Type B pancreatic cell (in vitro differentiated cells): ENCODE results near the gene SCFD2. TPM values are rescaled to one million over a fixed set of nuclear protein-coding genes. Genes with fewer than 3 reads are reported as not detected.

Experiments
- DNase-seq: peaks from one replicate; pipeline ENCODE4 v3.0.0; 2021; ENCODE audit warnings: mixed read lengths; ENCODE audit not compliant: unreplicated experiment; ENCODE audit errors: extremely low spot score
- H3K27ac Mint-ChIP-seq: 2 replicates; pipeline ENCODE4 v1.8.0; 2021; ENCODE audit warnings: mild to moderate bottlenecking, mixed read lengths
- H3K27me3 Mint-ChIP-seq: 2 replicates; pipeline ENCODE4 v1.8.0; 2021; ENCODE audit warnings: mixed read lengths
- H3K36me3 Mint-ChIP-seq: 2 replicates; pipeline ENCODE4 v1.8.0; 2021; ENCODE audit warnings: mixed read lengths
- H3K4me1 Mint-ChIP-seq: one replicate; pipeline ENCODE4 v1.8.0; 2021; ENCODE audit warnings: mixed read lengths; ENCODE audit not compliant: unreplicated experiment
- H3K4me3 Mint-ChIP-seq: 2 replicates; pipeline ENCODE4 v1.8.0; 2021; ENCODE audit warnings: mild to moderate bottlenecking, mixed read lengths
- H3K9me3 Mint-ChIP-seq: 2 replicates; pipeline ENCODE4 v1.8.0; 2021; ENCODE audit warnings: mixed read lengths
- CTCF ChIP-seq: fragments of 200-600 bp; sonication (generic); conservative IDR thresholded peaks from 2 replicates; pipeline ENCODE4 v1.5.0; 2021; ENCODE audit warnings: antibody characterized with exemption, mild to moderate bottlenecking
- total RNA-seq: library from RNA; stranded (reverse); gene quantifications from 2 replicates; pipeline ENCODE4 v1.2.1, GENCODE V29; 2021; ENCODE audit warnings: low replicate concordance

SCFD2 gene
- total RNA-seq, 1 donor from 2014 or later: 11.2 TPM

- H3K4me3 Mint-ChIP-seq: no peak overlapping the region
- no peaks in the 10 kb centered on the region for H3K27me3 Mint-ChIP-seq
- no peak overlapping the region for H3K27ac Mint-ChIP-seq
- DNase-seq: no peak
- H3K9me3 Mint-ChIP-seq: peaks cover 7% of the 10 kb centered on the region
- no peak for TF ChIP-seq CTCF
- H3K36me3 Mint-ChIP-seq: no peaks in the 10 kb centered on the region
- peaks cover 14% of the 10 kb centered on the region for H3K4me1 Mint-ChIP-seq
These were observed 361.9 kb downstream of the SCFD2 start for GRCh38 chr4:53003959-53004358.

DNA sequence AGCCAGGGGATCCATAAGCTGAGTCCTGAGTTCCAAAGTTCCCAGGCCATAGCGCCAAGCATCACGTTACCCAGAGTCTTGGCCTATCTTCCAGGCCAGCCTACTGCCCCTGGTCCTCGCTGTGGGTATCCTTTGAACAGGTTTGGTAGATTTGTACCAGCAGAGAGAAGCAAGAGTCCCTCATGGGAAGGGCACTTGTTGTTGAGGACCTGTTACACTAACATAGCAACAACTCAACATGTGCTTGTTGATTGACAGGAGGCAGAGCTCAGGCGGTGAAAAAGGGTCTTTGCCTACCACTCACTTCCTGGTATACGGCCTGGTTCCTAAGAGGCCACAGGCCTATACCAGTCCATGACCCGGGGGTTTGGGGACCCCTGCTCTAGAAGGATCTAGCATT is 365.3 kb downstream of the SCFD2 start:
- no peak for TF ChIP-seq CTCF
- no peak overlapping the region for H3K4me3 Mint-ChIP-seq
- H3K27ac Mint-ChIP-seq: no peak overlapping the region
- peaks cover 17% of the 10 kb centered on the region for H3K4me1 Mint-ChIP-seq
- H3K36me3 Mint-ChIP-seq: no peaks in the 10 kb centered on the region
- DNase-seq: no peak
- H3K27me3 Mint-ChIP-seq: no peaks in the 10 kb centered on the region
- peaks cover 7% of the 10 kb centered on the region for H3K9me3 Mint-ChIP-seq

- Mint-ChIP-seq H3K4me3 (no peak overlapping the region), H3K4me1 (peaks cover 17% of the 10 kb centered on the region), H3K36me3 (no peaks in the 10 kb centered on the region), H3K9me3 (peaks cover 7% of the 10 kb centered on the region), H3K27me3 (no peaks in the 10 kb centered on the region), H3K27ac (no peak overlapping the region)
- no peak for TF ChIP-seq CTCF
- DNase-seq: no peak
These were observed 366.2 kb downstream of the SCFD2 start for GRCh38 chr4:52999626-53000025.

- H3K36me3 Mint-ChIP-seq: peaks cover 3% of the 10 kb centered on the region
These were observed 367.4 kb downstream of the SCFD2 start for GRCh38 chr4:52998413-52998812.

GRCh38 chr4:52997132-52997416 is 368.8 kb downstream of the SCFD2 start:
- Mint-ChIP-seq H3K4me1 (peaks cover 21% of the 10 kb centered on the region), H3K27ac (no peak overlapping the region), H3K4me3 (no peak overlapping the region), H3K9me3 (no peaks in the 10 kb centered on the region), H3K27me3 (no peaks in the 10 kb centered on the region), H3K36me3 (peaks cover 3% of the 10 kb centered on the region)
- no peak for DNase-seq
- no peak for TF ChIP-seq CTCF

More at GRCh38 chr4:52998413-52998812, 367.4 kb downstream of the SCFD2 start:
- H3K9me3 Mint-ChIP-seq: peaks cover 6% of the 10 kb centered on the region
- DNase-seq: no peak
- peaks cover 20% of the 10 kb centered on the region for H3K4me1 Mint-ChIP-seq
- H3K4me3 Mint-ChIP-seq: no peak overlapping the region
- H3K27me3 Mint-ChIP-seq: no peaks in the 10 kb centered on the region
- no peak for TF ChIP-seq CTCF
- H3K27ac Mint-ChIP-seq: no peak overlapping the region
